GM21381 (cell line): ENCODE data around the gene CTIF.

ENCODE experiments used
- ATAC-seq: cut with Tn5 transposase; IDR thresholded peaks from one replicate; pipeline ENCODE4 v1.9.1; 2021; ENCODE audit warnings: mild to moderate bottlenecking, moderate library complexity; ENCODE audit not compliant: unreplicated experiment

Gene CTIF

GRCh38 chr18:48826806-48827205, 288.0 kb downstream of the CTIF start:
- no peak for ATAC-seq

GRCh38 chr18:48827291-48828193, 288.7 kb downstream of the CTIF start:
- no peak for ATAC-seq

DNA sequence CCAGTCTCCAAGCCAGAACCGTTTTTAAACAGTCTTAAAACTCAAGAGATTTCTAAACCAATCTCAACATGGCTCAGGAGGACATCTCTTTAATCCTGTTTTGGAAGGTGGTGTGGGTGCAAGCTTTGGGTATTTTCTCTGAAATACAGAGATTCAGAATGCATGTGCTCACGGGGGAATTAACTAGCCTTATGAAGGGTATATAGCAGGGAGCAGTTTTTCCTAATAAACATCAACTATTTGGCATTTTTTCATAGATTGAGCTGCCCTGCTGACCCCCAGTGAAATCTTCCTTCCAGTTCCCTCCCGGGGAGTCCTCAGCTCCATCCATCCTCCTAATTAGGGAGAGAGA, 289.3 kb downstream of the CTIF start:
- no peak for ATAC-seq

GRCh38 chr18:48828691-48829442, 290.0 kb downstream of the CTIF start:
- no peak for ATAC-seq

GRCh38 chr18:48829443-48830149, 290.8 kb downstream of the CTIF start:
- ATAC-seq = no peak

GRCh38 chr18:48831113-48831759, 292.4 kb downstream of the CTIF start:
- ATAC-seq = no peak

GRCh38 chr18:48831802-48832201, 293.0 kb downstream of the CTIF start:
- ATAC-seq = no peak

DNA sequence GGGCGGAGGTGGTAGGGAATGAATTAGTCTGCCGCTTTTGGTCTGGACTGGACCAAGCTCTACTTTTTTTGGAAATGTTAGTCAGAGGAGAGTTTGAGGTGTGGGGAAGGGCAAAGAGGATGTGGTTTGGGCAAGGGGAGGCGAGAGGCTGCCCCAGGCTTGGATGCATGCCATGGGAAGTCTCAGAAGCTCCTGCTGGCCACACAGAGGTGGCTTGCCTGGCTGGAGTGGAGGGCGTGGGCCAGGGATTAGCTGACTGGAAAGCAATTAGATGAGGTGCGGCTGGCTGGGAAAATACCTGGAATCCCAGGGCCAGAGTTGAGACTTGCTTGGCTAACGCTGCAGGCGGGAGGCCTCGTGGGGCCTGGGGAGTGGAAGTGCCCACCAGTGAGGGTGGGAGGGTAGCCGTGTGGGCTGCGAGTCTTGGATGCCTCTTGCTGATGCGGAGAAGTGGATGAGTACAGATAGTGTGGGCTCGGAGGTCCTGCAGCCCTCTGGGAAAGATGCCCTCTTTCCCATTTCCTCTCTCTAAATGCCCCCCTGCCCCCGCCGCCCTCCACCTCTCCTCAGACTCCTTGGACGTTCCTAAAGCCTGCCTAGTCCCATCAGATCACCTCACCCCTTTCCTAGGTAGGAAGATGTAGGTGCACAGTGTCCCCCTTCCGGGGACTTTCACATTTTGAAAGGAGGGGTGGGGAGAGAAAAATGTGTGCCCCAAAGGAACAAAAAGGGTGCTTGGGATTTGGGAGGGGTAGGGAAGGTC, 294.3 kb downstream of the CTIF start:
- ATAC-seq = no peak

GRCh38 chr18:48833701-48834412, 295.0 kb downstream of the CTIF start:
- peak; percentile 72 for ATAC-seq

GRCh38 chr18:48834413-48835031, 295.7 kb downstream of the CTIF start:
- peak; percentile 53 for ATAC-seq

DNA sequence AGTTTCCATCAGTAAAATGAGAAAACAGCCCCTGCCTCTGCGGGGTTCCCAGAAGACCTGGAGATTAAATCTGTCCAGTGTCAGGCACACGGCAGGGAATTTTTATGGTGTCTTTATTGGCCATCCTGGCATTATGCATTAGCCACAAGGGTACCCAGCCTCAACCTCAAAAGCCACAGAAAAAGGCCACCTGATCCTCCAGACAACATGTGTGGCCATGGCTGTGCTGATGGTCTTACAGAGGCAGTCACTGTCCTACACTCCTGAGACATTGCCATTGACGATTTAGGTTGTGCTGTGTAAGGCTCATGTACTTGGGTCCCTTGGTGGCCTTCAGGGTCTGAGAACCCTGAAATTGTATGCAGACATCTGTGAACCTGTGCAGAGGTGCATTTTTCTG, 296.3 kb downstream of the CTIF start:
- no peak for ATAC-seq

GRCh38 chr18:48835745-48836170, 296.9 kb downstream of the CTIF start:
- no peak for ATAC-seq

DNA sequence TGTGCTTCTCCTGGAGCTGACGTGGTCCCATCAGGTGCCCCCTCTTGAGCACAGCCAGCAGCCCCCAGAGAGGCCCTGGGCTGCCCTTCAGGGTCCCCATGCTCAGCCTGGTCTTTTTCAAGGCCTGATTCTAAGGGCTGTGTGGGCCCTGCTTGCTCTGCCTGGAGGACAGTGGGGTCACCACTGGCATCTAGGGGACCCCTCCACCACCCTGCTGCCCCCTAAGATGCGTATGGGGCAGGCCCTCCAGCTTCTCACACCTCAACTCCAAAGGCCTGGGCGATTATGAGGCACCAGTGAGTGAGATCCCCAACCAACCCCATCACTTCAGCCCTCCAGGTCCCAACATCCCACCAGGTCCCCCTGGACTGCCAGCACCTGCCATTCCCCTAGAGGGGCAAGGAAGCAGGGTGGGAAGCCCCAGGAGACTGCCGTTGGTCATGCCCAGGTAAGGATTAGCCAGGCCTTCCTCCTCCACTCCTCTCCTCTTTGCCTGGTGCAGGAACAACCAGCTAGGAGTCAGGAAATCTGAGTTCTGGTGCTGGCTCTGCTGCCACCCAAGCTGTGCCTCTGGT, 297.5 kb downstream of the CTIF start:
- ATAC-seq = no peak

DNA sequence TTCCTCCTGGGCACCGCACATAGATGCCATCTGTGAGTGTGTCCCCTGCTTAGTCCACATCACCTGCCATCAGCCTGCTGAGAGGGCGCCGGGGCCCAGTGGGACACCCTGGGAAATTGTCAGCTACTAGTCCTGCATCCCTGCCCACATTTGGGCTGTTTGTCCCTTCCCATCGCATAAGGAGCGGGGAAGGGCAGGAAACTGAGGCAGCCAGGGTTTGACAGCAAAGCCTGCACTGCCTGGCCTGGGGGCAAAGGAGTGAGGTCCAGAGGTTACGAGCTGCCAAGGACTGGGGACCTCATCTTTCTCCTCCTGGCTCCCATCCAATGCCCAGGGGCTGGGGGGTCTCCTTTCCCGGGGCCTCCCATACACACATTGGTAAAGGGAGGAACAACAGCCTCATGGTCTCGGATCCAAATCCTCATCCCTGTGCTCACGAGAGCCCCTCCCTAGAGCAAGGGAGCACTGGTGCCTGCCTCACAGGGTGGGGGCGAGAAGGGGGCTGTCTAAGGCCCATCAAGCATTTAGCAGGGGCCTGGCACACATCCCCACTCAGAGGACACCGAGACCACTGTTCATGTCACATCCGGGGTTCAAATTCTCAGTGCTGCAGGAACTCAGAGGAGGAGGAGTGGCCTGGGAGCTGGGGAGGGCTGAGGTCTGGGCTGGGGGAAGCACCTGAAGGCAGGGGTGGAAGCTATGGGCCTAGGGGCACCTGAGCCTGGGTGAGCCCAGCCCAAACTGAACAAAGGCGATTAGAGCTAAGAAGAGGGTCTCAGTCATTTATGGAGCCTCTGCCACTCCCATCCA, 298.2 kb downstream of the CTIF start:
- ATAC-seq = no peak

GRCh38 chr18:48837676-48838075, 298.8 kb downstream of the CTIF start:
- ATAC-seq = no peak

GRCh38 chr18:48838166-48838775, 299.4 kb downstream of the CTIF start:
- ATAC-seq = no peak
